Adrenal gland (tissue), 12 donors: Measurements from ENCODE around the gene OSBPL10. TPM values are rescaled to one million over a fixed set of nuclear protein-coding genes. Genes with fewer than 3 reads are reported as not detected.

ENCODE experiments used
- DNase-seq, 7 donors: peaks; one replicate each; pipeline ENCODE4 v3.0.0-alpha.2; 2019 to 2020
- H3K27ac ChIP-seq, 5 donors: fragments of 200-600 bp; sonication (generic) in 4 of 5; 1 replicate in 3 of 5; 2 replicates in 2 of 5; pipeline versions ENCODE4 v1.5.1 to v1.8.0; 2016 to 2020; ENCODE audit warnings: mild to moderate bottlenecking in 1 of 5
- H3K27me3 ChIP-seq: fragments of 200-600 bp; 2 replicates; pipeline ENCODE4 v1.8.0; 2021
- H3K36me3 ChIP-seq, 2 donors: fragments of 200-600 bp; replicated peaks in 1 of 2; 1 replicate in 1 of 2; 2 replicates in 1 of 2; pipeline versions ENCODE4 v1.5.1 to v1.8.0; 2018 to 2022
- H3K4me1 ChIP-seq, 2 donors: fragments of 200-600 bp; replicated peaks in 1 of 2; 1 replicate in 1 of 2; 2 replicates in 1 of 2; pipeline versions ENCODE4 v1.5.1 to v1.8.0; 2018 to 2021
- H3K4me3 ChIP-seq, 4 donors: fragments of 200-600 bp; sonication (generic) in 3 of 4; one replicate each; pipeline ENCODE4 v1.5.1; 2016 to 2018
- H3K9me3 ChIP-seq, 3 donors: fragments of 200-600 bp; sonication (generic) in 1 of 3; replicated peaks in 1 of 3; 1 replicate in 2 of 3; 2 replicates in 1 of 3; pipeline versions ENCODE4 v1.5.1 to v1.8.0; 2016 to 2021
- CTCF ChIP-seq, 6 experiments: fragments of 450-650 bp in 4 of 6; fragments of 200-600 bp in 2 of 6; sonication (generic) in 1 of 6; IDR thresholded peaks; 1 replicate in 5 of 6; 2 replicates in 1 of 6; pipeline versions ENCODE4 v1.5.1 to v1.8.0; 2016 to 2021; ENCODE audit warnings: antibody characterized with exemption in 6 of 6, mild to moderate bottlenecking in 2 of 6, moderate library complexity in 1 of 6
- POLR2A ChIP-seq, 2 donors: fragments of 450-650 bp; IDR thresholded peaks; one replicate each; pipeline ENCODE4 v1.6.1; 2017; ENCODE audit warnings: antibody characterized with exemption in 2 of 2, mild to moderate bottlenecking in 2 of 2, moderate library complexity in 1 of 2
- WGBS, 4 donors: extraction: QIAGEN DNeasy Blood & Tissue Kit in 2 of 4; methylation state at CpG; one replicate each; pipeline versions ENCODE4 v1.1.5 to v1.1.7; 2013 to 2017; 5-methylcytosine and 5-hydroxymethylcytosine counted together
- intact Hi-C, 2 donors: fragments of 100-400 bp; cut with DNase I; formaldehyde crosslinking; loops; one replicate each; pipeline versions ENCODE4 v1.14.1 to v1.15.0; 2022 to 2023
- polyA plus RNA-seq, 3 donors: library from polyadenylated mRNA; stranded (reverse); fragments of 200-250 nt in 2 of 3; fragments of 350-450 nt in 1 of 3; fragmentation: Illumina TruSeq in 1 of 3; extraction: RNeasy Lipid Tissue Mini Kit (QIAGEN cat#74804) in 1 of 3; gene quantifications; one replicate each; pipeline ENCODE4 v1.2.3, GENCODE V29; 2013 to 2014
- total RNA-seq, 9 donors: library from RNA; depleted of rRNA in 4 of 9; stranded (reverse); fragments of >200 nt in 4 of 9; fragments of 120-200 nt in 1 of 9; fragmentation: NEBNext Ultra II Directional in 1 of 9; extraction: Animal tissue kit (Norgen Biotek cat#: 25700) in 1 of 9; gene quantifications; one replicate each; pipeline versions ENCODE4 v1.1.0 to v1.2.4, GENCODE V29; 2013 to 2023
- donor health status: healthy with polysubstance abuse.
- donor health status: Bipolar disorder and iron deficiency.
- donor health status: DM: yes; HTN: yes; CAD: no.
- donor health status: DM: no; HTN: no; CAD: no.
- donor health status: DM: no; HTN: no; CAD: no.
- donor health status: DM: yes; HTN: yes; CAD: no.

OSBPL10 gene
- total and polyA plus RNA-seq, 12 donors = 2.0 to 55.6 (median 9.4) TPM

- Histone ChIP-seq H3K4me3 (no peak overlapping the region), H3K36me3 (no peaks in the 10 kb centered on the region), H3K4me1 (no peaks in the 10 kb centered on the region), H3K27ac (no peak overlapping the region), H3K9me3 (no peaks in the 10 kb centered on the region), H3K27me3 (no peaks in the 10 kb centered on the region)
- 73 to 90% (median 84%) methylated on average over 2 of the region's 2 CpGs for WGBS, 4 donors
- no peak for TF ChIP-seq CTCF (IDR thresholded peaks at IDR 0.05)
- no peak for DNase-seq
- intact Hi-C loops = no loop called here
These were observed 28.9 kb upstream of the OSBPL10 start for GRCh38 chr3:32009957-32010356.

GRCh38 chr3:32009101-32009500 is 28.0 kb upstream of the OSBPL10 start:
- no peak for DNase-seq
- WGBS, 4 donors = 71 to 87% (median 84%) methylated on average over 2 of the region's 2 CpGs
- Histone ChIP-seq H3K9me3 (no peaks in the 10 kb centered on the region), H3K27ac (no peak overlapping the region), H3K4me1 (no peaks in the 10 kb centered on the region), H3K27me3 (no peaks in the 10 kb centered on the region), H3K36me3 (no peaks in the 10 kb centered on the region), H3K4me3 (no peak overlapping the region)
- TF ChIP-seq CTCF (IDR thresholded peaks at IDR 0.05) = no peak
- no peak for TF ChIP-seq POLR2A (IDR thresholded peaks at IDR 0.05)
- intact Hi-C loops = no loop called here

GRCh38 chr3:32004113-32004765 is 23.2 kb upstream of the OSBPL10 start:
- Histone ChIP-seq H3K27ac (no peak overlapping the region), H3K36me3 (no peaks in the 10 kb centered on the region), H3K27me3 (no peaks in the 10 kb centered on the region), H3K4me3 (no peak overlapping the region), H3K9me3 (no peaks in the 10 kb centered on the region), H3K4me1 (no peaks in the 10 kb centered on the region)
- TF ChIP-seq CTCF (IDR thresholded peaks at IDR 0.05) = no peak
- no peak for TF ChIP-seq POLR2A (IDR thresholded peaks at IDR 0.05)
- WGBS, 4 donors = 90 to 91% (median 91%) methylated on average over 5 of the region's 5 CpGs
- DNase-seq = no peak
- intact Hi-C loops = no loop called here

- no peaks in the 10 kb centered on the region for H3K27me3 ChIP-seq
- WGBS, 4 donors = 82 to 89% (median 86%) methylated on average over 3 of the region's 3 CpGs
- H3K9me3 ChIP-seq = no peaks in the 10 kb centered on the region
These were observed 22.3 kb upstream of the OSBPL10 start for GRCh38 chr3:32003380-32003779.

More at GRCh38 chr3:32003380-32003779, 22.3 kb upstream of the OSBPL10 start:
- Histone ChIP-seq H3K4me1 (no peaks in the 10 kb centered on the region), H3K4me3 (no peak overlapping the region), H3K36me3 (no peaks in the 10 kb centered on the region), H3K27ac (no peak overlapping the region)
- no peak for TF ChIP-seq POLR2A (IDR thresholded peaks at IDR 0.05)
- no peak for DNase-seq
- intact Hi-C loops = no loop called here
